ENCODE measurements around the gene KLHL36. TPM values are rescaled to one million over a fixed set of nuclear protein-coding genes. Genes with fewer than 3 reads are reported as not detected.
A peak's percentile ranks its signal among the peaks of the same experiment; 100 is the strongest.

KLHL36 gene
- total RNA-seq, 6 experiments from 2014 or later = 20.1 to 31.3 (median 21.9) TPM

- Histone ChIP-seq H3K9me3 (no peaks in the 10 kb centered on the region), H3K4me3 (no peak overlapping the region), H3K36me3 (peaks cover 0 to 4% (median 1%) of the 10 kb centered on the region in 4 donors), H3K4me1 (peaks cover 0 to 5% (median 0%) of the 10 kb centered on the region in 4 donors), H3K27me3 (no peaks in the 10 kb centered on the region), H3K27ac (no peak overlapping the region)
- TF ChIP-seq, protein P1, sequence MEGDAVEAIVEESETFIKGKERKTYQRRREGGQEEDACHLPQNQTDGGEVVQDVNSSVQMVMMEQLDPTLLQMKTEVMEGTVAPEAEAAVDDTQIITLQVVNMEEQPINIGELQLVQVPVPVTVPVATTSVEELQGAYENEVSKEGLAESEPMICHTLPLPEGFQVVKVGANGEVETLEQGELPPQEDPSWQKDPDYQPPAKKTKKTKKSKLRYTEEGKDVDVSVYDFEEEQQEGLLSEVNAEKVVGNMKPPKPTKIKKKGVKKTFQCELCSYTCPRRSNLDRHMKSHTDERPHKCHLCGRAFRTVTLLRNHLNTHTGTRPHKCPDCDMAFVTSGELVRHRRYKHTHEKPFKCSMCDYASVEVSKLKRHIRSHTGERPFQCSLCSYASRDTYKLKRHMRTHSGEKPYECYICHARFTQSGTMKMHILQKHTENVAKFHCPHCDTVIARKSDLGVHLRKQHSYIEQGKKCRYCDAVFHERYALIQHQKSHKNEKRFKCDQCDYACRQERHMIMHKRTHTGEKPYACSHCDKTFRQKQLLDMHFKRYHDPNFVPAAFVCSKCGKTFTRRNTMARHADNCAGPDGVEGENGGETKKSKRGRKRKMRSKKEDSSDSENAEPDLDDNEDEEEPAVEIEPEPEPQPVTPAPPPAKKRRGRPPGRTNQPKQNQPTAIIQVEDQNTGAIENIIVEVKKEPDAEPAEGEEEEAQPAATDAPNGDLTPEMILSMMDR (IDR thresholded peaks at IDR 0.05) = no peak
- TF ChIP-seq POLR2A (IDR thresholded peaks at IDR 0.05) = no peak
- ATAC-seq = no peak
- DNase-seq = no peak
- WGBS (ENCODE audit: insufficient coverage, low coverage, low lambda C conversion rate, missing lambda C conversion rate) = no CpG with 5 or more reads among the region's 12 CpGs
- intact Hi-C loops (cut with DNase I) = loop anchor here (5.0 to 10.0 kb wide), 2 partner anchors 55 to 57 kb away; no protein-coding TSS in a partner anchor
These were observed 21.8 kb downstream of the KLHL36 start for GRCh38 chr16:84670063-84670462.

GRCh38 chr16:84672276-84673202, 24.2 kb downstream of the KLHL36 start:
- ATAC-seq (peak; percentile 91 to 98 (median 95)), DNase-seq (peak; percentile 79 to 85 (median 83))
- no peaks in the 10 kb centered on the region for H3K9me3 ChIP-seq
- H3K27ac ChIP-seq = no peak overlapping the region
- no peak for TF ChIP-seq POLR2A (IDR thresholded peaks at IDR 0.05)
- TF ChIP-seq, protein P1 (IDR thresholded peaks at IDR 0.05) = peak; percentile 88 to 94 (median 90)
- H3K4me1 ChIP-seq = peaks cover 0 to 5% (median 0%) of the 10 kb centered on the region in 4 donors
- intact Hi-C loops (cut with DNase I) = loop anchor here (5.0 to 10.0 kb wide), 2 partner anchors 52 to 55 kb away; no protein-coding TSS in a partner anchor
- 61% methylated on average over 22 of the region's 26 CpGs for WGBS (ENCODE audit: insufficient coverage, low coverage, low lambda C conversion rate, missing lambda C conversion rate)
- H3K4me3 ChIP-seq = no peak overlapping the region
- no peaks in the 10 kb centered on the region for H3K36me3 ChIP-seq
- no peaks in the 10 kb centered on the region for H3K27me3 ChIP-seq

DNA sequence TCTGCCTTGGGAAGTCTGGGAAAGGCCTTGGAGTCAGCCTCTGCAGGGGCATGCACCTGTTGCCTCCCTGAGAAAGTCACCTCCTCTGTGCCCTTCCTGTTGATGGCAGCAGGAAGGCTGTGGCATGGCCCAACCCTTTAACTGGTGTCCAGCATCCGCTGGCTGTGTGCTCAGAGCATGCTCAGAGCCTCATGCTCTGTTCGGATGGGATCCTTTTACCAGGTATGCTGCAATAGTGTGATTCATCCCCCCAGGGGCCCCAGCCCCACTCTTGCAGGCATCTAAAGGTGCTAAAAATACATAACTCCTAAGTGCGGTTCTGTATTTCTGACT, 24.9 kb downstream of the KLHL36 start:
- Histone ChIP-seq H3K9me3 (no peaks in the 10 kb centered on the region), H3K4me3 (no peak overlapping the region), H3K36me3 (no peaks in the 10 kb centered on the region), H3K27ac (no peak overlapping the region), H3K4me1 (peaks cover 0 to 5% (median 0%) of the 10 kb centered on the region in 4 donors), H3K27me3 (no peaks in the 10 kb centered on the region)
- no peak for TF ChIP-seq POLR2A (IDR thresholded peaks at IDR 0.05)
- TF ChIP-seq, protein P1 (IDR thresholded peaks at IDR 0.05) = no peak
- DNase-seq = no peak
- WGBS (ENCODE audit: insufficient coverage, low coverage, low lambda C conversion rate, missing lambda C conversion rate) = no CpG with 5 or more reads among the region's 3 CpGs
- intact Hi-C loops (cut with DNase I) = loop anchor here (5.0 to 10.0 kb wide), 2 partner anchors 52 to 54 kb away; no protein-coding TSS in a partner anchor
- no peak for ATAC-seq

DNA sequence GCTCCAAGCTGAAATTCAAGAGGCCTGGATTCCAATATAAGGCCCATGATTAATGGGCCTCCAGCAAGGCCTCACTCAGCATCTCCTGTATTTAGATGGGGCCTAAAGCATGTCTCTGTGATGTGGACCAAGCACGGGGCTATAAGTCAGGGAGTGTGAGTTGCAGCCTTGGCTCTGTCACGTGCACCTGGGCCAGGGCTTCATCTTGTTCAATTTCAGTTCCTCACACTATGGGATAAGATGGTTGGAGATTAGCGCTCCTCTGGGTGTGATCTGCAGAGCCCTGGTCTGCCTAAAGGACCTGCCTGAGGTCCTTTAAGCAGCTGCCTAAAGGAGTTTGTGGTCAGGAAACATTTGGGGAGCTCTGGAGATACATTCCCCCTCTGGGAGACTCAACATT, 25.2 kb downstream of the KLHL36 start:
- DNase-seq (no peak), ATAC-seq (no peak)
- H3K36me3 ChIP-seq = no peaks in the 10 kb centered on the region
- intact Hi-C loops (cut with DNase I) = loop anchor here (5.0 to 10.0 kb wide), 2 partner anchors 51 to 54 kb away; no protein-coding TSS in a partner anchor
- peaks cover 0 to 5% (median 0%) of the 10 kb centered on the region in 4 donors for H3K4me1 ChIP-seq
- TF ChIP-seq POLR2A (IDR thresholded peaks at IDR 0.05) = no peak
- TF ChIP-seq, protein P1 (IDR thresholded peaks at IDR 0.05) = no peak
- H3K27me3 ChIP-seq = no peaks in the 10 kb centered on the region
- no peaks in the 10 kb centered on the region for H3K9me3 ChIP-seq
- no peak overlapping the region for H3K4me3 ChIP-seq
- WGBS (ENCODE audit: insufficient coverage, low coverage, low lambda C conversion rate, missing lambda C conversion rate) = 86% methylated on average over 1 of the region's 3 CpGs
- no peak overlapping the region for H3K27ac ChIP-seq

Data from right lobe of liver (tissue), 6 donors.